Measurements from ENCODE around the gene ZNF277. TPM values are rescaled to one million over a fixed set of nuclear protein-coding genes. Genes with fewer than 3 reads are reported as not detected.
A peak's percentile ranks its signal among the peaks of the same experiment; 100 is the strongest.

ZNF277 gene
- total and polyA plus RNA-seq, 2 donors (not counting 3 experiments of a cell fraction or from before 2014, with no cell fraction given) = 7.8 to 22.6 TPM

GRCh38 chr7:112172870-112173567 lies 33.5 kb upstream of the ZNF277 start:
- peak overlapping the region; percentile 56 for H3K4me2 ChIP-seq (ENCODE audit: insufficient read depth, low read length)
- POLR2A ChIA-PET = no interaction called here
- BruUV-seq (replicated peaks) = TSS peak; percentile 27

DNA sequence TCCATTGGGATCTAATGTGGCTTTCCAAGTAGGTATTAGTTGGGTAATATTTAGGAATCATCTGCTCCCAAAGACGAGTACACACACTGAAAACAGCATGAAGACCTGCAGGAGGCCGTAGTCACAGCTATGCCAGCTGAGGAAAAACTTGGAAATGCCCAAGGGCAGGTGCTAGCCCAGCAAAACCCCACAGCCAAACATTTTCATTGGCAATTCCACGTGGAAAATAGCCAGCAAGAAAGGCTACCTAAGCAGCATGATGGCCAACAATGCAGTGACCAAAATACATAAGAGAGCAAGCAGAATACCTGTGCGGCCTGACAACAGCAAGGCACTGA lies 33.0 kb upstream of the ZNF277 start:
- Histone ChIP-seq H3K4me1 (ENCODE audit: control insufficient read depth, extremely low read depth, insufficient read depth, low read length) (peaks cover 36% of the 10 kb centered on the region), H3K4me3 (replicated peaks in 1 of 3; ENCODE audit: insufficient read depth in 1 of 3, low read depth in 1 of 3, low read length in 3 of 3) (no peak overlapping the region), H4K20me1 (replicated peaks; ENCODE audit: control insufficient read depth, extremely low read depth, insufficient read depth, low read length) (peaks cover 2% of the 10 kb centered on the region), H3K36me3 (ENCODE audit: control insufficient read depth in 2 of 2, extremely low read depth in 1 of 2, insufficient read depth in 2 of 2, low read length in 2 of 2) (no peaks in the 10 kb centered on the region), H3K9me1 (replicated peaks; ENCODE audit: control insufficient read depth, extremely low read depth, insufficient read depth, low read length) (no peaks in the 10 kb centered on the region), H2AFZ (ENCODE audit: low read depth, low read length) (no peak overlapping the region), H3K9ac (replicated peaks; ENCODE audit: extremely low read depth, insufficient read depth, low read length) (peak overlapping the region; percentile 17), H3K27me3 (ENCODE audit: control insufficient read depth in 2 of 2, insufficient read depth in 2 of 2, low read length in 2 of 2) (no peaks in the 10 kb centered on the region), H3K27ac (ENCODE audit: insufficient read depth, low read depth, low read length) (peak overlapping the region; percentile 74), H3K4me2 (ENCODE audit: insufficient read depth, low read length) (peak overlapping the region; percentile 56), H3K9me3 (replicated peaks; ENCODE audit: control insufficient read depth, insufficient read depth, low read length) (no peaks in the 10 kb centered on the region), H3K79me2 (ENCODE audit: control insufficient read depth, insufficient read depth, low read length) (peaks cover 100% of the 10 kb centered on the region)
- FAIRE-seq = no peak
- intact Hi-C loops (cut with micrococcal nuclease) (no loop called here), dilution Hi-C loops (cut with MboI; ENCODE audit: extremely low pct_ligation_motif_present, low sequenced_read_pairs) (no loop called here)
- no peak for DNase-seq (ENCODE audit: low read depth, low spot score)
- CTCF ChIA-PET = interaction anchor here (1.2 to 1.8 kb wide), 3 partner anchors 9 to 20 kb away, joined by 4 to 8 read pairs (median 7); no protein-coding TSS in a partner anchor
- POLR2A ChIA-PET = no interaction called here
- TF ChIP-seq, protein P1, sequence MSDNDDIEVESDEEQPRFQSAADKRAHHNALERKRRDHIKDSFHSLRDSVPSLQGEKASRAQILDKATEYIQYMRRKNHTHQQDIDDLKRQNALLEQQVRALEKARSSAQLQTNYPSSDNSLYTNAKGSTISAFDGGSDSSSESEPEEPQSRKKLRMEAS (IDR thresholded peaks at IDR 0.05; ENCODE audit: insufficient read depth, insufficient read length) = no peak
- TF ChIP-seq EZH2 (IDR thresholded peaks at IDR 0.05; ENCODE audit: borderline replicate concordance, low read depth, low read length, severe bottlenecking) (no peak), FOS (IDR thresholded peaks at IDR 0.05; ENCODE audit: borderline replicate concordance, insufficient read depth, low read length) (no peak), GATA2 (IDR thresholded peaks at IDR 0.05; ENCODE audit: insufficient read depth, insufficient read length, low read depth, low read length) (no peak), JUN (IDR thresholded peaks at IDR 0.05; ENCODE audit: borderline replicate concordance, insufficient read depth, insufficient read length, low read depth) (no peak), MYC (IDR thresholded peaks at IDR 0.05; ENCODE audit: low read depth, low read length) (no peak), POLR2AphosphoS5 (IDR thresholded peaks at IDR 0.05; ENCODE audit: insufficient read depth, low read depth, low read length) (no peak), CTCF (IDR thresholded peaks at IDR 0.05; ENCODE audit: extremely low read depth in 1 of 2, insufficient read depth in 1 of 2, low read depth in 1 of 2, low read length in 2 of 2) (no peak), POLR2A (IDR thresholded peaks at IDR 0.05; ENCODE audit: low read depth, low read length) (no peak)
- TSS peak; percentile 87 for BruUV-seq (replicated peaks)

More at GRCh38 chr7:112172870-112173567, 33.5 kb upstream of the ZNF277 start:
- TF ChIP-seq, protein P1 (IDR thresholded peaks at IDR 0.05; ENCODE audit: insufficient read depth, insufficient read length) = no peak
- TF ChIP-seq JUN (IDR thresholded peaks at IDR 0.05; ENCODE audit: borderline replicate concordance, insufficient read depth, insufficient read length, low read depth) = peak; percentile 26
- peaks cover 2% of the 10 kb centered on the region for H4K20me1 ChIP-seq (replicated peaks; ENCODE audit: control insufficient read depth, extremely low read depth, insufficient read depth, low read length)
- dilution Hi-C loops (cut with MboI; ENCODE audit: extremely low pct_ligation_motif_present, low sequenced_read_pairs) (no loop called here), intact Hi-C loops (cut with micrococcal nuclease) (no loop called here)
- H3K9me1 ChIP-seq (replicated peaks; ENCODE audit: control insufficient read depth, extremely low read depth, insufficient read depth, low read length) = no peaks in the 10 kb centered on the region
- no peak overlapping the region for H2AFZ ChIP-seq (ENCODE audit: low read depth, low read length)
- DNase-seq (ENCODE audit: low read depth, low spot score) = peak; percentile 83
- H3K79me2 ChIP-seq (ENCODE audit: control insufficient read depth, insufficient read depth, low read length) = peaks cover 100% of the 10 kb centered on the region
- H3K4me1 ChIP-seq (ENCODE audit: control insufficient read depth, extremely low read depth, insufficient read depth, low read length) = peaks cover 36% of the 10 kb centered on the region
- H3K27ac ChIP-seq (ENCODE audit: insufficient read depth, low read depth, low read length) = peak overlapping the region; percentile 74
- peak; percentile 42 for FAIRE-seq
- no peak overlapping the region for H3K4me3 ChIP-seq (replicated peaks in 1 of 3; ENCODE audit: insufficient read depth in 1 of 3, low read depth in 1 of 3, low read length in 3 of 3)
- H3K36me3 ChIP-seq (ENCODE audit: control insufficient read depth in 2 of 2, extremely low read depth in 1 of 2, insufficient read depth in 2 of 2, low read length in 2 of 2) = no peaks in the 10 kb centered on the region
- CTCF ChIA-PET = interaction anchor here (1.2 to 1.8 kb wide), 3 partner anchors 10 to 20 kb away, joined by 4 to 8 read pairs (median 7); no protein-coding TSS in a partner anchor
- H3K27me3 ChIP-seq (ENCODE audit: control insufficient read depth in 2 of 2, insufficient read depth in 2 of 2, low read length in 2 of 2) = no peaks in the 10 kb centered on the region
- H3K9me3 ChIP-seq (replicated peaks; ENCODE audit: control insufficient read depth, insufficient read depth, low read length) = no peaks in the 10 kb centered on the region
- peak overlapping the region; percentile 17 for H3K9ac ChIP-seq (replicated peaks; ENCODE audit: extremely low read depth, insufficient read depth, low read length)

Data from endothelial cell of umbilical vein (primary cell).